ENCODE measurements around the gene PI4K2B.
"Not testable (repeated sequence)": the region's sequence is repeated elsewhere in the genome, so short reads cannot be mapped to it uniquely, and the experiment has no call there.

PI4K2B gene

DNA sequence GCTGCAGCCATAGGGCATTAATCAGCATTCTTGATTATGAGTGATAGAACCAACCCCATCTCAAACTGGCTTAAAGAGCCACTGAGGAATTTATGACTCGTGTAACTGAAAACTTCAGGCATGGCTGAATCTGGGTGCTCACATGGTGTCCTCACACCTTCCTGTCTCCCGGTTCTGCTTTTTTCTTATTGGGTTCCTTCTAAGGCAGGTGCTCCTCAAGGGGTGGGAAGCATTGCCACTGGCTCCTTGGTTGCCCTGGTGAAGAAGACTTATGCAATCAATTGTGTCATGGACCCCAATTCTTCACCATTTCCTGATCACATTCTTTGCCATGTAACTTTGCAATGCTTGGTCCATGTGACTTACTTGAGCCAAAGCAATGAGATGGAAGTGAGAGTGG lies 74.5 kb downstream of the PI4K2B start:
- no peak for DNase-seq

- peak; percentile 51 for DNase-seq
These were observed 74.9 kb downstream of the PI4K2B start for GRCh38 chr4:25308761-25309160.

GRCh38 chr4:25310066-25310802 lies 76.4 kb downstream of the PI4K2B start:
- DNase-seq: no peak

DNA sequence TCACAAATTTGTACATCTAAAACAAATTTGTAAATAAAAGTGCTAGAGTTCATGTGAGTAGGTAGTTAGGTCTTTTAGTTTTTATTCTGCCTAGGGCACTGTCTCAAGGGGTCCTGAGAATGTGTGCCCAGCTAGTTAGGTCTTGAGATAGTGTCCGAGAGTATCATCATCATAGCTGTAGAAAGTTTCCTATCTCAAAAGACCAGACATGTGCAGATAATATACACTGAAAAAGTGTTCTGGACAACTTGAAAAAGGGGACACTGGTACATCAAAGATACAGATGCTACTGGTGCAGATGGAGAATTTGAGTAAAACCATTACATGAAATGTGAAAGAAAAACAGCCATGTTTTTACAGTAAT lies 77.0 kb downstream of the PI4K2B start:
- DNase-seq: no peak

DNA sequence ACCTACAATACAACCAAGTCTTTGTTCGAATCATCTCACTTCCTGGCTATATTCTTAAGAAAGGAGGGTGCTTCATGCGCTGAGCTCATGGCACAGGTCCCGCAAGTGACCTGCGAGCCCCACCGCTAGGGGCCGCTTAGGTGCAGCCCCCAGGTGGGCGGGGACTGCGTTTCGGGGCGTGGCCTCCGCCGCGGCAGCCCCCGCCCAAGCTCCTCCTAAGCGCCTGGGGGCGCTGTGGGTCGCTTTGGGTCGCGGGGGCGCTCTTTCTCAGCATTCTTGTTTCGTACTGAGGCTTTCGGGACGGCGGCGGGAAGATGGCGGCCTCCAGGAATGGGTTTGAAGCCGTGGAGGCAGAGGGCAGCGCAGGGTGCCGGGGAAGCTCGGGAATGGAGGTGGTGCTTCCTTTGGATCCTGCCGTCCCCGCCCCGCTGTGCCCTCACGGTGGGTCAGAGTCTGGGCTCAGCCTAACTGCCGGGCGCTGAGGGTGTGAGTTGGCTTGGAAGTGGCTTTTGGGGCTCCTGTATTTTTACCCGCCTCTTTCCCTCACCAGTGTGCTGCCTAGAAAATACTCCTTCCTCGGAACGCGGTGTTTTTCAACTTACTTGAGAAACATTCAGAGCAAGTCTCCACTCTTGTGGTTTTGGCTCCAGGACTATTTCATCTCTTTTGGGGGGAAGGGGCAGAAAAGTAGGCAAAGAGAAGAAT lies 78.8 kb downstream of the PI4K2B start, which contains the start of gene ZCCHC4:
TSS of gene ZCCHC4 (plus strand) at position 279 of the 705 bp plus-strand sequence. CDS start at position 315, 36 bp downstream.
- peak; percentile 87 for DNase-seq

DNA sequence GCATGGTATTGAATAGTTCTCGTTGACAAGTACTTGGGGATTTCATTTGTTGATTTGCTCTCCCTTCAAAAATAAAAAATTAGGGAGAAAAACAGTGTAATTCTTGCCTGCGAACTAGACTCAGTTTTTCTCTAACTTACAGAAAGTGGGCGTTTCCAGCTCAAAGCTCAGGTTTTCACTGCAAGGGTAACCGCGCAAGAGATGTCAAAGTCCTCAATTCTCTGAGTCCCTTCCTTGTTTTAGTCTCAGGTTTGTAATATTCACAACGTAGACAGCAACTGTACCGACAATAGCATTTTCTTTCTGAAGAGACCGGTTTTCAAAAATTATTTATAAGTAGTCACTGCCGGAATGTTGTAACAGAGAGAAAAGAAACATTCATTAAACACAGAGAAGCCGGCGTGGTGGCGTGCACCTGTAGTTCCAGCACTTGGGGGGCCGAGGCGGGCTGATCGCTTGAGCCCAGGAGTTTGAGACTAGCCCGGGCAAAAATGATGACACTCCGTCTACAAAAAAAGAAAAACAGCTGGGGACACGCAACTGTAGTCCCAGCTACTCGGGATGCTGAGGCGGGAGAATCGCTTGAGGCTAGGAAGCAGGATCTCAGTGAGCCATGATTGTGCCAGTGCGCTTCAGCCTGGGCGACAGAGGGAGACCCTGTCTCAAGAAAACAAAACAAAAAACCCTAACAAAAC lies 79.5 kb downstream of the PI4K2B start:
- DNase-seq: no peak

DNA sequence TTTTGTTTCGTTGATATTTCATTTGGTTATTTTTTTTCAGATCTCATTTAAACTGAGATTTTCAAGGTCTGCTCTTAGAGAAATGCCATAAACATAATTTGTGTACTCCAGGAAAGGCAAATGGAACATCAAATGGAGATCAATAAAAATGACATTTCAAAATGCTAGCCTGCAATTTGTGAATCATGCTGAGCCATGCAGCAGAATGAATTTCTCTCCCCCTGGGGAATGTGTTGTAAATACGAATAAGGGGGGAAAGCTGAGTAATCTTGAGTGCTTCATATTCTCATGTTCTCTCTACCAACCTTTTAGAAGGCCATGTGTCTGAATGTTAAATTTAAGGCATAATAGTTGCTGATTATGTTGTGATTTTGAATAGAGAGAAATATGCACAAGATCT lies 86.5 kb downstream of the PI4K2B start:
- peak; percentile 61 for DNase-seq

- peak; percentile 83 for DNase-seq
These were observed 86.9 kb downstream of the PI4K2B start for GRCh38 chr4:25320773-25321172.

DNA sequence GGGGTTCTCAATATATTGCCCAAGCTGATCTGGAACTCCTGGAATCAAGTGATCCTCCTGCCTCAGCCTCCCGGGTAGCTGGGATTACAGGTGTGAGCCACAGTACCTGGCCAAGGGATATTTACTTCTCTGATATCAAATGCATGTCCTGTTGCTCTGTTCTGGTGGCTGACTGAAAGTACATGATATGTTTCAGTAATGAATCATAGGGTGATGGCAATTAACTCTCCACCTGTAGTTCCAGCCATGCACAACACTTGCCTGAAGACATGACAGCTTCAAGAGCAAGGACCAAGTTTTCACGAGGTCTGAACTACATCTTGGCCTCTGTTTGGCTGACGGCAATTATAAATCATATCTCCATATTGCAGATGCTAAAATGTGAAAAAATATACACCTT lies 87.9 kb downstream of the PI4K2B start:
- DNase-seq: no peak

DNA sequence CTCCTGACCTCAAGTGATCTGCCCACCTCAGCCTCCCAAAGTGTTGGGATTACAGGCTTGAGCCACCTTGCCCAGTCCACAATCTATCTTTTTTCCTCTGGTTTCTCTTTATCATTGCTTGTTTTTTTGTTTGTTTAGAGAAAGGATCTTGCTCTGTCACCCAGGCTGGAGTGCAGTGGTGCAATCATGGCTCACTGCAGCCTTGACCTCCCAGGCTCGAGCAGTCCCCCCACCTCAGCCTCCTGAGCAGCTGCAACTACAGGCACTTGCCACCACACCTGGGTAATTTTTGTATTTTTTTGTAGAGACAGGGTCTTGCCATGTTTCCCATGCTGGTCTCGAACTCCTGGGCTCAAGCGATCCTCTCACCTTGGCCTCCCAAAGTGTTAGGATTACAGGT lies 94.6 kb downstream of the PI4K2B start:
- not testable (repeated sequence) for DNase-seq
